ENCODE measurements around the gene TMED6.

The TMED6 gene

DNA sequence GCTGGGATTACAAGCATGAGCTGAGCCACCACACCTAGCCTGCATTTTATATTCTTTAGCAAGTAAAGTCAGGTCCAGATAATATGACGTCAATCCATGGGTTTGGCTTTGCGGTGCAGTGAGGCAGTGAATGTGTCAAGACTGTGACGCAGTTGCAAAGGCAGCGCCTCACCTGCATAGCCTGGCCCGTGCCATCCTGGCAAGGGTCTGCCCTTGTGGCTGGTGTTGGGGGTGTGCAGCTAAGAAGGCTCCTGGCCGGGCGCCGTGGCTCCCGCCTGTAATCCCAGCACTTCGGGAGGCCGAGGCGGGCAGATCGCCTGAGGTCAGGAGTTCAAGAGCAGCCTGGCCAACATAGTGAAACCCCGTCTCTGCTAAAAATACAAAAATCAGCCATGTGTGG lies 28.2 kb downstream of the TMED6 start:
- POLR2A ChIA-PET, result interaction anchor here (1.0 kb wide), 1 partner anchor 11 kb away, joined by 5 read pairs; no protein-coding TSS in a partner anchor
- CTCF ChIA-PET, result no interaction called here
- no peak for TF ChIP-seq L3MBTL2 (conservative IDR thresholded peaks at IDR 0.05)
- no peak for TF ChIP-seq BHLHE40 (IDR thresholded peaks at IDR 0.05; ENCODE audit: borderline replicate concordance)
- no peak for TF ChIP-seq ZNF384 (IDR thresholded peaks at IDR 0.05)
- no peak for TF ChIP-seq FOXK2 (IDR thresholded peaks at IDR 0.05)
- TF ChIP-seq, protein P1, sequence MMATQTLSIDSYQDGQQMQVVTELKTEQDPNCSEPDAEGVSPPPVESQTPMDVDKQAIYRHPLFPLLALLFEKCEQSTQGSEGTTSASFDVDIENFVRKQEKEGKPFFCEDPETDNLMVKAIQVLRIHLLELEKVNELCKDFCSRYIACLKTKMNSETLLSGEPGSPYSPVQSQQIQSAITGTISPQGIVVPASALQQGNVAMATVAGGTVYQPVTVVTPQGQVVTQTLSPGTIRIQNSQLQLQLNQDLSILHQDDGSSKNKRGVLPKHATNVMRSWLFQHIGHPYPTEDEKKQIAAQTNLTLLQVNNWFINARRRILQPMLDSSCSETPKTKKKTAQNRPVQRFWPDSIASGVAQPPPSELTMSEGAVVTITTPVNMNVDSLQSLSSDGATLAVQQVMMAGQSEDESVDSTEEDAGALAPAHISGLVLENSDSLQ (IDR thresholded peaks at IDR 0.05), result no peak
- no peak for TF ChIP-seq ARNT (IDR thresholded peaks at IDR 0.05)
- no peak for TF ChIP-seq TARDBP (IDR thresholded peaks at IDR 0.05)
- DNase-seq (ENCODE audit: extremely low spot score), result no peak

- no peak for DNase-seq (ENCODE audit: extremely low spot score)
- ChIA-PET POLR2A (no interaction called here), CTCF (no interaction called here)
- TF ChIP-seq BHLHE40 (IDR thresholded peaks at IDR 0.05; ENCODE audit: borderline replicate concordance) (no peak), HDGF (IDR thresholded peaks at IDR 0.05; ENCODE audit: borderline replicate concordance) (no peak), LEF1 (IDR thresholded peaks at IDR 0.05; ENCODE audit: borderline replicate concordance) (no peak), ARNT (IDR thresholded peaks at IDR 0.05) (no peak), FOXA1 (IDR thresholded peaks at IDR 0.05) (no peak)
These were observed 29.2 kb downstream of the TMED6 start for GRCh38 chr16:69322343-69322742.

DNA sequence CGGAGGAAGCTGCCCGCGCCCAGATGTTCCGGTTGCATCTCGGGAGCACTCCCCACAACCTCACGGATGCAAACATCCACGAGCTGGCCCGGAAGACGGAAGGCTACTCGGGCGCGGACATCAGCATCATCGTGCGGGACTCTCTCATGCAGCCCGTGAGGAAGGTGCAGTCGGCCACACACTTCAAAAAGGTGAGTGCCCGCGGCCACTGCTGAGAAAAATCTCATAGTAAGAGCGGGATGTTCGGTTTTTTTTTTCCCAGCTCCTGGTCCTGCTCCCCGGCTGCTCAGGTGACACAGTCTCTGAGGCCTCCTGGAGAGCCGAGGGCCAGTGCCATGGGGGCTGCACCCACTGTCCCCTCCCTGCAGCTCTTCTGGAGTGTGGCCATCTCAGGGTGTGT lies 30.5 kb downstream of the TMED6 start:
- TF ChIP-seq HDGF (IDR thresholded peaks at IDR 0.05; ENCODE audit: borderline replicate concordance) (no peak), FOXK2 (IDR thresholded peaks at IDR 0.05) (no peak), FOXA1 (IDR thresholded peaks at IDR 0.05) (no peak), SUZ12 (IDR thresholded peaks at IDR 0.05) (no peak), FOXM1 (IDR thresholded peaks at IDR 0.05; ENCODE audit: borderline replicate concordance) (no peak), ZNF384 (IDR thresholded peaks at IDR 0.05) (no peak), NFRKB (IDR thresholded peaks at IDR 0.05) (no peak), SP1 (IDR thresholded peaks at IDR 0.05) (no peak), LEF1 (IDR thresholded peaks at IDR 0.05; ENCODE audit: borderline replicate concordance) (no peak), ELF4 (IDR thresholded peaks at IDR 0.05) (no peak), CTBP1 (IDR thresholded peaks at IDR 0.05; ENCODE audit: borderline replicate concordance) (no peak), BHLHE40 (IDR thresholded peaks at IDR 0.05; ENCODE audit: borderline replicate concordance) (no peak), TARDBP (IDR thresholded peaks at IDR 0.05) (no peak), ARNT (IDR thresholded peaks at IDR 0.05) (no peak), L3MBTL2 (conservative IDR thresholded peaks at IDR 0.05) (no peak)
- TF ChIP-seq, protein P1 (IDR thresholded peaks at IDR 0.05), result no peak
- ChIA-PET CTCF (no interaction called here), POLR2A (no interaction called here)
- DNase-seq (ENCODE audit: extremely low spot score), result no peak

DNA sequence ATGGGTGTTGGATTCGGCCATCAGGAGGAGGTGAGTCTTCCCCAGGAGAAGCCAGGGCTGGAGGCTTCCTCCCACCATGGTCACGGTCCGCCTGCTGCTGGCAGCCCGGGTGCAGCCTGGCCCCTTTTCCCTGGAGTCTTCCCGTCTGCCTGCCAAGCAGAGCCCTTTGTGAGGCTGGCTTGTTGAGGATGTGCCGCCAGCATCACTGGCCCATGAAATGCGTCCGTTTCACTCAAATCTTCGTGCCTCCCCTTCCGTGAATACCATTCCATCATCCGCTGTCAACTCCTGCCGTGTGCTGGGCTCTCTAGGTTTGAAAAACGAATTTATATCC lies 30.9 kb downstream of the TMED6 start:
- ChIA-PET POLR2A (interaction anchor here (1.1 kb wide), 1 partner anchor 9 kb away, joined by 3 read pairs; no protein-coding TSS in a partner anchor), CTCF (no interaction called here)
- TF ChIP-seq BHLHE40 (IDR thresholded peaks at IDR 0.05; ENCODE audit: borderline replicate concordance) (no peak), FOXM1 (IDR thresholded peaks at IDR 0.05; ENCODE audit: borderline replicate concordance) (no peak), ARNT (IDR thresholded peaks at IDR 0.05) (no peak), L3MBTL2 (conservative IDR thresholded peaks at IDR 0.05) (no peak), ZNF384 (IDR thresholded peaks at IDR 0.05) (no peak), SUZ12 (IDR thresholded peaks at IDR 0.05) (no peak), TARDBP (IDR thresholded peaks at IDR 0.05) (no peak), NFRKB (IDR thresholded peaks at IDR 0.05) (no peak), ELF4 (IDR thresholded peaks at IDR 0.05) (no peak), CTBP1 (IDR thresholded peaks at IDR 0.05; ENCODE audit: borderline replicate concordance) (no peak), FOXA1 (IDR thresholded peaks at IDR 0.05) (no peak), HDGF (IDR thresholded peaks at IDR 0.05; ENCODE audit: borderline replicate concordance) (no peak), LEF1 (IDR thresholded peaks at IDR 0.05; ENCODE audit: borderline replicate concordance) (no peak), SP1 (IDR thresholded peaks at IDR 0.05) (no peak), FOXK2 (IDR thresholded peaks at IDR 0.05) (no peak)
- TF ChIP-seq, protein P1 (IDR thresholded peaks at IDR 0.05), result no peak
- DNase-seq (ENCODE audit: extremely low spot score), result no peak

DNA sequence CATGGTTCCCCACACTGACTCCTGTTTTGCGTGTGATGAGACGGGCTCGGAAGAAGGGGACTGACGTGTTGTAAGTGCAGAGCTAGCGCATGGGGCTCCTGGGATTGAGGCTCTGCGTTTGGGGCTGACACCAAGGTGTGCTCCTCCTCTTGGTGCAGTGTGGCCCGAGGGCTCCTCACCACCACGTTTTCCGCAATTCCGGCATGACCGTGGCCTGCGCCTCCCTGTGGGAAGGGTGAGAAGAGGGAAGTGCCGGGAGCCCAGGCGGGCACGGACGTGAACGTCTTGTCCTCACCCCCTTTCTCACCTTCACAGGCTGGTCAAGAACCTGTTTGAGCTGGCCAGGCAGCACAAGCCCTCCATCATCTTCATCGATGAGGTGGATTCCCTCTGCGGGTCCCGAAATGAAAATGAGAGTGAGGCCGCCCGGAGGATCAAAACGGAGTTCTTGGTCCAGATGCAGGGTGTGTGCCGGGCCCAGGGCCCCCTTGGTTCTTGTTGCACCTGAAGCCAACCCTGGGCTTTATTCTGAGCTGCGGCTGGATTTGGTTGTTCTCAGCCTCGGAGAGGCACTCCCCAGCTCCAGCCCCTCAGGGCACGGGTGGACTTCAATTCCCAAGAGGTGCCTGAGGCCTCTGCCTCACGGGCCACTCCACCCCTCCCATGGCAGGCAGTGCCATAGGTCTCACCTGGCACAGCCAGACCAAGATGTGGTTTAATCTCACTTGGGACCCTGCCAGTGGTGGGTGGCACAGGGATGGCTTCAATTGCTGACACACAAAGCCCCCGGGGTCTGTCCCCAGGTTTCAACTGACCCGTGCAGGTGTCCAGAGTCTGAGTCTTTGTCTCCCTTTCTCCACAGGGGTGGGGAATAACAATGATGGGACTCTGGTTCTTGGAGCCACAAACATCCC lies 31.5 kb downstream of the TMED6 start:
- DNase-seq (ENCODE audit: extremely low spot score), result no peak
- no peak for TF ChIP-seq ZNF384 (IDR thresholded peaks at IDR 0.05)
- no peak for TF ChIP-seq FOXM1 (IDR thresholded peaks at IDR 0.05; ENCODE audit: borderline replicate concordance)
- no peak for TF ChIP-seq SP1 (IDR thresholded peaks at IDR 0.05)
- no peak for TF ChIP-seq SUZ12 (IDR thresholded peaks at IDR 0.05)
- no peak for TF ChIP-seq ARNT (IDR thresholded peaks at IDR 0.05)
- TF ChIP-seq CTBP1 (IDR thresholded peaks at IDR 0.05; ENCODE audit: borderline replicate concordance), result no peak
- TF ChIP-seq NFRKB (IDR thresholded peaks at IDR 0.05), result no peak
- TF ChIP-seq LEF1 (IDR thresholded peaks at IDR 0.05; ENCODE audit: borderline replicate concordance), result no peak
- no peak for TF ChIP-seq L3MBTL2 (conservative IDR thresholded peaks at IDR 0.05)
- TF ChIP-seq, protein P1 (IDR thresholded peaks at IDR 0.05), result no peak
- TF ChIP-seq TARDBP (IDR thresholded peaks at IDR 0.05), result no peak
- TF ChIP-seq FOXA1 (IDR thresholded peaks at IDR 0.05), result no peak
- no peak for TF ChIP-seq HDGF (IDR thresholded peaks at IDR 0.05; ENCODE audit: borderline replicate concordance)
- TF ChIP-seq BHLHE40 (IDR thresholded peaks at IDR 0.05; ENCODE audit: borderline replicate concordance), result no peak
- TF ChIP-seq FOXK2 (IDR thresholded peaks at IDR 0.05), result no peak
- TF ChIP-seq ELF4 (IDR thresholded peaks at IDR 0.05), result no peak
- CTCF ChIA-PET, result no interaction called here
- POLR2A ChIA-PET, result interaction anchor here (1.1 kb wide), 1 partner anchor 8 kb away, joined by 3 read pairs; no protein-coding TSS in a partner anchor

Measured in HEK293T (cell line).